PFSK-1 (cell line): ENCODE results near the gene RIMS1.

Experiments
- FOXP2 ChIP-seq: optimal IDR thresholded peaks from 2 replicates; pipeline ENCODE3; 2011; ENCODE audit warnings: borderline replicate concordance, control low read depth, inconsistent platforms; ENCODE audit not compliant: insufficient read depth; ENCODE audit errors: extremely low read length, extremely low read depth
- POLR2AphosphoS5 ChIP-seq: IDR thresholded peaks from 2 replicates; pipeline ENCODE4 v1.6.1; 2012; ENCODE audit warnings: low read depth, mild to moderate bottlenecking, control low read depth, low read length, moderate library complexity
- SIN3A ChIP-seq: IDR thresholded peaks from 2 replicates; pipeline ENCODE4 v1.6.1; 2012; ENCODE audit warnings: mild to moderate bottlenecking, low read length, moderate library complexity, borderline replicate concordance; ENCODE audit not compliant: insufficient read depth
- TAF1 ChIP-seq: IDR thresholded peaks from 2 replicates; pipeline ENCODE4 v1.6.1; 2012; ENCODE audit warnings: low read length, control low read depth, borderline replicate concordance; ENCODE audit not compliant: insufficient read depth
- TF ChIP-seq, protein P1 (sequence below), 2 experiments: IDR thresholded peaks; 2 replicates each; pipeline versions ENCODE4 v1.6.1 to v1.8.0; 2011 to 2012; ENCODE audit warnings: low read depth in 2 of 2, low read length in 2 of 2, control low read depth in 1 of 2, inconsistent platforms in 1 of 2, mild to moderate bottlenecking in 1 of 2, moderate library complexity in 1 of 2; ENCODE audit not compliant: insufficient read depth in 1 of 2

RIMS1 gene

DNA sequence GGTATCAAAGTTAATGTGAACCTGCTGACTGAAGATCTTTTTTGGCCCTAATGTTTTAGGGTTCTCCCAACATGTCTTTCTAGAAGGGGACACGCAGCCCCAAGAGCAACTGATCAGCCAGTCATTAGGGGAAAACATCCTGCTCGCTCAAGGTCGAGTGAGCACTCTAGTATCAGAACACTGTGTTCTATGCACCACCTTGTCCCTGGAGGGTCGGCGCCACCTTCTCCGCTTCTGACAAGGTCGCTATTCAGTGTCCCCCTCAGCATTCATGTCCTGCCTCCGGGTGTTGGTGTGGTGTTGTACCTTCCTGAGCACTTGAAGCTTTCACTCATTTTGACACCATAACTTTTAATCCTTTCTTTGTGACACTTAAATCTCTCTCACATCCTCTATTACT, 404.3 kb downstream of the RIMS1 start:
- no peak for TF ChIP-seq SIN3A
- no peak for TF ChIP-seq TAF1
- TF ChIP-seq, protein P1, sequence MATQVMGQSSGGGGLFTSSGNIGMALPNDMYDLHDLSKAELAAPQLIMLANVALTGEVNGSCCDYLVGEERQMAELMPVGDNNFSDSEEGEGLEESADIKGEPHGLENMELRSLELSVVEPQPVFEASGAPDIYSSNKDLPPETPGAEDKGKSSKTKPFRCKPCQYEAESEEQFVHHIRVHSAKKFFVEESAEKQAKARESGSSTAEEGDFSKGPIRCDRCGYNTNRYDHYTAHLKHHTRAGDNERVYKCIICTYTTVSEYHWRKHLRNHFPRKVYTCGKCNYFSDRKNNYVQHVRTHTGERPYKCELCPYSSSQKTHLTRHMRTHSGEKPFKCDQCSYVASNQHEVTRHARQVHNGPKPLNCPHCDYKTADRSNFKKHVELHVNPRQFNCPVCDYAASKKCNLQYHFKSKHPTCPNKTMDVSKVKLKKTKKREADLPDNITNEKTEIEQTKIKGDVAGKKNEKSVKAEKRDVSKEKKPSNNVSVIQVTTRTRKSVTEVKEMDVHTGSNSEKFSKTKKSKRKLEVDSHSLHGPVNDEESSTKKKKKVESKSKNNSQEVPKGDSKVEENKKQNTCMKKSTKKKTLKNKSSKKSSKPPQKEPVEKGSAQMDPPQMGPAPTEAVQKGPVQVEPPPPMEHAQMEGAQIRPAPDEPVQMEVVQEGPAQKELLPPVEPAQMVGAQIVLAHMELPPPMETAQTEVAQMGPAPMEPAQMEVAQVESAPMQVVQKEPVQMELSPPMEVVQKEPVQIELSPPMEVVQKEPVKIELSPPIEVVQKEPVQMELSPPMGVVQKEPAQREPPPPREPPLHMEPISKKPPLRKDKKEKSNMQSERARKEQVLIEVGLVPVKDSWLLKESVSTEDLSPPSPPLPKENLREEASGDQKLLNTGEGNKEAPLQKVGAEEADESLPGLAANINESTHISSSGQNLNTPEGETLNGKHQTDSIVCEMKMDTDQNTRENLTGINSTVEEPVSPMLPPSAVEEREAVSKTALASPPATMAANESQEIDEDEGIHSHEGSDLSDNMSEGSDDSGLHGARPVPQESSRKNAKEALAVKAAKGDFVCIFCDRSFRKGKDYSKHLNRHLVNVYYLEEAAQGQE (IDR thresholded peaks at IDR 0.05; ENCODE audit: insufficient read depth in 1 of 2, low read depth in 2 of 2, low read length in 2 of 2): no peak
- no peak for TF ChIP-seq POLR2AphosphoS5
- no peak for TF ChIP-seq FOXP2

DNA sequence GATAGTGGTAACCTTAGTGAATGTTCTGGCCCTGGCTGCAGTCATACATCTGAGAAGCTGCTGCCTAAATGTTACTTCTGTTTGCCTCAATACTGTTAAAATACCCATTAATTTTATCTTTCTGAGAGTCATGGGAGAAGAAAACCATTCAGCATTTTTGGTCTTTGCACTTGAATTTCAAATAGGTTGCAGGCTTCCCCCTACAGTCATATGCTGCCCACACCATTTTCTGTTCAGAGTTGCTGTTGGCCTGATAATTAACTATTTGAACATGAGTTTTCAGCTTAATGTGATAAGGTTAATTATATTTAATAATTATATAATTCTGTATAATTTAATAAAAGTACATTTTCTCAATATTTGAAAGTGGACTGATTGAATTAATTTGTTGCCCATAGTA, 410.0 kb downstream of the RIMS1 start:
- TF ChIP-seq SIN3A (no peak), TAF1 (no peak), POLR2AphosphoS5 (no peak)
- TF ChIP-seq, protein P1 (IDR thresholded peaks at IDR 0.05; ENCODE audit: insufficient read depth in 1 of 2, low read depth in 2 of 2, low read length in 2 of 2): no peak

DNA sequence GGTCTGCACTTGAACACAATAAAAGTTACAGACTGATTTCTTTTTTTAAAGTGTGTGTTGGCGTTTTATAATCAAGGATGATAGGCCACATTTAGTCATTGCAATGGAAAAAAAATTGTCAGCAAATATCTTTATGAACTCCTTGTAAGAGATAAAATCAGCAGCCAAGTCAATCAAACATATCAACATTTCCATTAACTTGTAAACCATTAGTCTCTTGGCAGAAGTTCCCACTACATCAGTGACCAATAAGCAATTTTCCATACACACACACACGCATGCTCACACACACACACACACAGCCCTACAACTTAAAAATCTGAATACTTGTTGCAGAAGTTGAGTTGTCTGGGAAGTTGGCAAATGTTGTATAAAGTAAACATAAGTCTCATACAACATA, 419.6 kb downstream of the RIMS1 start:
- no peak for TF ChIP-seq SIN3A
- TF ChIP-seq, protein P1 (IDR thresholded peaks at IDR 0.05; ENCODE audit: insufficient read depth in 1 of 2, low read depth in 2 of 2, low read length in 2 of 2): no peak

DNA sequence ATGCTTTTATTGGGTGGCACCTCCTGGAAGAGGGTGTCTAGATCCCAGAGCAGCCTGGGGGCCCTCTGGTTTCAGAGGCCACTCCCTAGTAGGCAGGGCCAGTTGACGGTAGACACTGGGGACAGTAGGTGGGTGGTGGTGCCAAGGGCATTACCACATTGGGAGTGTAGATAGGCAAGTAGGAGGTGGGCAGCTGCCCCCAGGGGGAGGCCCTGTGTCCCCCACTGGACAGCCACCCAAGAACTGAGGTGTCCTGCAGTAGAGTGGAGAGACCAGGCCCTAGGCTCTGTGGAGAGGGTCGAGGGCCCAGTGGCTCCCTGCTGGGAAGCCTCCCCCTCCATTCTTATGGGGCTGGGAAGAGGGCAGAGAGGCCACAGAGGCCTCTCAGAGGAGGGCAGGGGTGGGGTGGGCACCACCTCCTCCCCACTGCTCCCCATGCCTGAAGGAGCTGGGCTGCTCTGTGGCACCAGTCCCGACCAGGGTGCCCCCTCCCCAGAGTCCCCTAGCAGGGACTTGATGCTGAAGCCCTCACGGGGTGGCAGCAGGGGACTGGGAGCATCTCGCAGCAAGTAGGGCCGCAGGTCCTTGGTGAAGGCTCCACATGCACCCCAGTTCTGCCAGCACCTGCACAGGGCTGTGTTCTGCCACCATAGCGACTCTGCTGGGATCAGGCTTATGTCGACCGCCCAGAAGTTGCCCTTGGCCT, 430.5 kb downstream of the RIMS1 start:
- TF ChIP-seq FOXP2 (no peak), POLR2AphosphoS5 (no peak), SIN3A (no peak), TAF1 (no peak)

DNA sequence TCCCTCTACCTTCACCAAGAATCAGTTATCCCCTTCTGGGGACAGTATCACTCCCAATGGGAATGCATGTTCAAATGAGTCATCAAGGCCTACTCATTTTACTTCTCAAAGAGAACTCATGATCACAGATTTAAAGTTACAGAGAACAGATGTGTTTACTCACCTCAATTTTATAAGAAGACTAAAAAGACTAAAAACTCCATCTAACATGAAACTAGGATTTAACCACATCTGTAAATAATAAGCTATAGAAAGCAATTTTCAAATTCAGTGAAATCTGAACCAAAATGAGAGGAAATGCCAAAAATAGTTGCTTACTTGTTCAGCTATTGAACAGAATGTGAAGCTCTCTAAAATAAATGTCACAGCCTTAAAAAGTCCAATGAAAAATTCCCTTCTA, 435.4 kb downstream of the RIMS1 start:
- TF ChIP-seq TAF1 (no peak), FOXP2 (no peak), POLR2AphosphoS5 (no peak), SIN3A (no peak)
- TF ChIP-seq, protein P1 (IDR thresholded peaks at IDR 0.05; ENCODE audit: insufficient read depth in 1 of 2, low read depth in 2 of 2, low read length in 2 of 2): no peak
